Vagina (tissue), 2 donors: ENCODE data around the gene PTP4A1.

Experiments used
- POLR2A ChIP-seq, 2 donors: fragments of 450-650 bp; IDR thresholded peaks; one replicate each; pipeline ENCODE4 v1.6.1; 2017; ENCODE audit warnings: antibody characterized with exemption in 2 of 2, mild to moderate bottlenecking in 2 of 2, moderate library complexity in 2 of 2
- POLR2AphosphoS5 ChIP-seq, 2 donors: sonication (generic); formaldehyde crosslinking; IDR thresholded peaks; one replicate each; pipeline ENCODE4 v1.9.0; 2017; ENCODE audit warnings: antibody characterized with exemption in 2 of 2, mild to moderate bottlenecking in 2 of 2, low read depth in 1 of 2; ENCODE audit not compliant: insufficient read depth in 1 of 2
- TF ChIP-seq, protein P1 (sequence below), 3 experiments: fragments of 450-650 bp in 2 of 3; fragments of 200-600 bp in 1 of 3; sonication (generic) in 1 of 3; IDR thresholded peaks; one replicate each; pipeline ENCODE4 v1.5.1; 2017 to 2019; ENCODE audit warnings: antibody characterized with exemption in 3 of 3, mild to moderate bottlenecking in 2 of 3, moderate library complexity in 2 of 3

DNA sequence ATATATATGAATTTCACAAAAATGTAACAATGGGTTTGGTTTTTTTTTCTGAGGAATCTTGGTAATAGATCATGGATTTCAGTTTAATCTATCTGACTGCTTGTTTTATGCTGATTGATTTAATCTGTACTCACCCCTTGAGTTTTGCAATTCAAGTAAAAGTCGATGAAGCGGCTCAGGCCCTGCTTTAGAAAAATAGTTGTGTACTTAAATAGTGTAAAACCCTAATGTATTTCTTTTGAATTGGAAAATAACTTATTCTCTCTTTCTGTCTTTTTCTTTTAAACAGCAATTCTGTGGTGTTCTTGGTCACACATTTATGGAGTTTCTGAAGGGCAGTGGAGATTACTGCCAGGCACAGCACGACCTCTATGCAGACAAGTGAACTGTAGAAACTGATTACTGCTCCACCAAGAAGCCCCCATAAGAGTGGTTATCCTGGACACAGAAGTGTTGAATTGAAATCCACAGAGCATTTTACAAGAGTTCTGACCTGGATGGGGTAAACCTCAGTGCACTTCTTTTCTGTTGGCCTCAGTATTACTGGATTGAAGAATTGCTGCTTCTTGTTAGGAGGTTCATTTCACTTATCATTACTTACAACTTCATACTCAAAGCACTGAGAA lies 4.0 kb downstream of the PTP4A1 start:
- TF ChIP-seq, protein P1, sequence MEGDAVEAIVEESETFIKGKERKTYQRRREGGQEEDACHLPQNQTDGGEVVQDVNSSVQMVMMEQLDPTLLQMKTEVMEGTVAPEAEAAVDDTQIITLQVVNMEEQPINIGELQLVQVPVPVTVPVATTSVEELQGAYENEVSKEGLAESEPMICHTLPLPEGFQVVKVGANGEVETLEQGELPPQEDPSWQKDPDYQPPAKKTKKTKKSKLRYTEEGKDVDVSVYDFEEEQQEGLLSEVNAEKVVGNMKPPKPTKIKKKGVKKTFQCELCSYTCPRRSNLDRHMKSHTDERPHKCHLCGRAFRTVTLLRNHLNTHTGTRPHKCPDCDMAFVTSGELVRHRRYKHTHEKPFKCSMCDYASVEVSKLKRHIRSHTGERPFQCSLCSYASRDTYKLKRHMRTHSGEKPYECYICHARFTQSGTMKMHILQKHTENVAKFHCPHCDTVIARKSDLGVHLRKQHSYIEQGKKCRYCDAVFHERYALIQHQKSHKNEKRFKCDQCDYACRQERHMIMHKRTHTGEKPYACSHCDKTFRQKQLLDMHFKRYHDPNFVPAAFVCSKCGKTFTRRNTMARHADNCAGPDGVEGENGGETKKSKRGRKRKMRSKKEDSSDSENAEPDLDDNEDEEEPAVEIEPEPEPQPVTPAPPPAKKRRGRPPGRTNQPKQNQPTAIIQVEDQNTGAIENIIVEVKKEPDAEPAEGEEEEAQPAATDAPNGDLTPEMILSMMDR (IDR thresholded peaks at IDR 0.05), result no peak
- TF ChIP-seq POLR2A (IDR thresholded peaks at IDR 0.05) (no peak), POLR2AphosphoS5 (IDR thresholded peaks at IDR 0.05; ENCODE audit: insufficient read depth in 1 of 2, low read depth in 1 of 2) (no peak)
